ENCODE results near the gene CAPS2.
A peak's percentile ranks its signal among the peaks of the same experiment; 100 is the strongest.

Gene CAPS2

GRCh38 chr12:75302781-75303180 lies 27.3 kb downstream of the CAPS2 start:
- no peak for DNase-seq

- no peak for DNase-seq
These were observed 27.9 kb downstream of the CAPS2 start for GRCh38 chr12:75302225-75302624.

GRCh38 chr12:75294797-75295196 lies 35.3 kb downstream of the CAPS2 start:
- no peak for DNase-seq

GRCh38 chr12:75294336-75294735 lies 35.8 kb downstream of the CAPS2 start:
- DNase-seq: no peak

- no peak for DNase-seq
These were observed 39.1 kb downstream of the CAPS2 start for GRCh38 chr12:75291014-75291413.

GRCh38 chr12:75289753-75290152 lies 40.4 kb downstream of the CAPS2 start:
- peak in 1 of 3 donors; percentile 1 for DNase-seq

GRCh38 chr12:75288860-75289259 lies 41.3 kb downstream of the CAPS2 start:
- no peak for DNase-seq

- no peak for DNase-seq
These were observed 54.4 kb downstream of the CAPS2 start for GRCh38 chr12:75275702-75276101.

- no peak for DNase-seq
These were observed 58.5 kb downstream of the CAPS2 start for GRCh38 chr12:75271576-75271975.

- peak in 2 of 3 donors; percentile 1 to 5 for DNase-seq
These were observed 60.0 kb downstream of the CAPS2 start for GRCh38 chr12:75270157-75270556.

GRCh38 chr12:75269209-75269608 lies 60.9 kb downstream of the CAPS2 start:
- DNase-seq: no peak

- no peak for DNase-seq
These were observed 69.8 kb downstream of the CAPS2 start for GRCh38 chr12:75260316-75260715.

GRCh38 chr12:75259143-75259542 lies 71.0 kb downstream of the CAPS2 start:
- DNase-seq: no peak

GRCh38 chr12:75257510-75257909 lies 72.6 kb downstream of the CAPS2 start:
- no peak for DNase-seq

- no peak for DNase-seq
These were observed 85.0 kb downstream of the CAPS2 start for GRCh38 chr12:75245108-75245507.

- DNase-seq: no peak
These were observed 90.1 kb downstream of the CAPS2 start for GRCh38 chr12:75239987-75240386.

GRCh38 chr12:75236206-75236605 lies 93.9 kb downstream of the CAPS2 start:
- no peak for DNase-seq

GRCh38 chr12:75227132-75227531 lies 103.0 kb downstream of the CAPS2 start:
- no peak for DNase-seq

All from suppressor macrophage treated with lipopolysaccharide for 1 hour (primary cell).